HL-60 (cell line): ENCODE measurements around the gene TMPRSS4.

ENCODE experiments used
- CTCF ChIP-seq: IDR thresholded peaks from one replicate; pipeline ENCODE4 v1.5.1; 2011; ENCODE audit warnings: low read length, control low read depth, inconsistent platforms; ENCODE audit not compliant: insufficient read depth
- POLR2AphosphoS5 ChIP-seq: IDR thresholded peaks from 2 replicates; pipeline ENCODE4 v1.6.1; 2012; ENCODE audit warnings: low read depth
- TF ChIP-seq, protein P1 (sequence below): IDR thresholded peaks from 2 replicates; pipeline ENCODE4 v1.6.1; 2012; ENCODE audit warnings: low read depth; ENCODE audit not compliant: insufficient replicate concordance

GRCh38 chr11:118074785-118075184, 2.1 kb upstream of the TMPRSS4 start:
- TF ChIP-seq CTCF (no peak), POLR2AphosphoS5 (no peak)
- TF ChIP-seq, protein P1, sequence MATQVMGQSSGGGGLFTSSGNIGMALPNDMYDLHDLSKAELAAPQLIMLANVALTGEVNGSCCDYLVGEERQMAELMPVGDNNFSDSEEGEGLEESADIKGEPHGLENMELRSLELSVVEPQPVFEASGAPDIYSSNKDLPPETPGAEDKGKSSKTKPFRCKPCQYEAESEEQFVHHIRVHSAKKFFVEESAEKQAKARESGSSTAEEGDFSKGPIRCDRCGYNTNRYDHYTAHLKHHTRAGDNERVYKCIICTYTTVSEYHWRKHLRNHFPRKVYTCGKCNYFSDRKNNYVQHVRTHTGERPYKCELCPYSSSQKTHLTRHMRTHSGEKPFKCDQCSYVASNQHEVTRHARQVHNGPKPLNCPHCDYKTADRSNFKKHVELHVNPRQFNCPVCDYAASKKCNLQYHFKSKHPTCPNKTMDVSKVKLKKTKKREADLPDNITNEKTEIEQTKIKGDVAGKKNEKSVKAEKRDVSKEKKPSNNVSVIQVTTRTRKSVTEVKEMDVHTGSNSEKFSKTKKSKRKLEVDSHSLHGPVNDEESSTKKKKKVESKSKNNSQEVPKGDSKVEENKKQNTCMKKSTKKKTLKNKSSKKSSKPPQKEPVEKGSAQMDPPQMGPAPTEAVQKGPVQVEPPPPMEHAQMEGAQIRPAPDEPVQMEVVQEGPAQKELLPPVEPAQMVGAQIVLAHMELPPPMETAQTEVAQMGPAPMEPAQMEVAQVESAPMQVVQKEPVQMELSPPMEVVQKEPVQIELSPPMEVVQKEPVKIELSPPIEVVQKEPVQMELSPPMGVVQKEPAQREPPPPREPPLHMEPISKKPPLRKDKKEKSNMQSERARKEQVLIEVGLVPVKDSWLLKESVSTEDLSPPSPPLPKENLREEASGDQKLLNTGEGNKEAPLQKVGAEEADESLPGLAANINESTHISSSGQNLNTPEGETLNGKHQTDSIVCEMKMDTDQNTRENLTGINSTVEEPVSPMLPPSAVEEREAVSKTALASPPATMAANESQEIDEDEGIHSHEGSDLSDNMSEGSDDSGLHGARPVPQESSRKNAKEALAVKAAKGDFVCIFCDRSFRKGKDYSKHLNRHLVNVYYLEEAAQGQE = no peak
